ENCODE measurements around the gene ZNF48. TPM values are rescaled to one million over a fixed set of nuclear protein-coding genes. Genes with fewer than 3 reads are reported as not detected.

ZNF48 gene
- total RNA-seq, 1 donor: 10.9 TPM

GRCh38 chr16:30355144-30355953 lies 39.9 kb upstream of the ZNF48 start, which contains the start of gene CD2BP2:
Gene CD2BP2, minus strand, starts transcription at chr16:30355308. Its CDS starts 627 bp downstream, at chr16:30354681.
- Histone ChIP-seq H2AFZ (ENCODE audit: low read length) (peak within 1 kb of the TSS; percentile 93), H3K4me2 (ENCODE audit: insufficient read depth, low read length) (peak within 1 kb of the TSS; percentile 97), H3K79me2 (ENCODE audit: insufficient read depth, low read length) (peaks cover 64% of the 10 kb centered on the region), H3K27ac (ENCODE audit: low read depth, low read length) (peak within 1 kb of the TSS; percentile 100), H3K4me3 (ENCODE audit: insufficient read depth, low read length) (peak within 1 kb of the TSS; percentile 89), H3K4me1 (ENCODE audit: insufficient read depth, low read length) (peaks cover 40% of the 10 kb centered on the region), H3K36me3 (ENCODE audit: insufficient read depth, low read length) (peaks cover 68% of the 10 kb centered on the region), H3K27me3 (ENCODE audit: insufficient read depth, low read length) (no peaks in the 10 kb centered on the region), H4K20me1 (ENCODE audit: insufficient read depth, low read length) (peaks cover 18% of the 10 kb centered on the region), H3K9me3 (ENCODE audit: low read depth, low read length) (no peaks in the 10 kb centered on the region)
- TF ChIP-seq CTCF (IDR thresholded peaks at IDR 0.05; ENCODE audit: extremely low read depth, low read depth, low read length): no peak
- DNase-seq (ENCODE audit: insufficient read length, low spot score, missing footprints): peak; percentile 99

GRCh38 chr16:30355954-30356308 lies 39.3 kb upstream of the ZNF48 start:
- Histone ChIP-seq H3K4me3 (ENCODE audit: insufficient read depth, low read length) (peak overlapping the region; percentile 89), H3K79me2 (ENCODE audit: insufficient read depth, low read length) (peaks cover 69% of the 10 kb centered on the region), H3K27ac (ENCODE audit: low read depth, low read length) (peak overlapping the region; percentile 100), H3K9me3 (ENCODE audit: low read depth, low read length) (no peaks in the 10 kb centered on the region), H3K4me2 (ENCODE audit: insufficient read depth, low read length) (peak overlapping the region; percentile 92), H4K20me1 (ENCODE audit: insufficient read depth, low read length) (peaks cover 22% of the 10 kb centered on the region), H3K27me3 (ENCODE audit: insufficient read depth, low read length) (no peaks in the 10 kb centered on the region), H3K36me3 (ENCODE audit: insufficient read depth, low read length) (peaks cover 64% of the 10 kb centered on the region), H3K4me1 (ENCODE audit: insufficient read depth, low read length) (peaks cover 40% of the 10 kb centered on the region), H2AFZ (ENCODE audit: low read length) (no peak overlapping the region)
- no peak for DNase-seq (ENCODE audit: insufficient read length, low spot score, missing footprints)
- TF ChIP-seq CTCF (IDR thresholded peaks at IDR 0.05; ENCODE audit: extremely low read depth, low read depth, low read length): no peak

DNA sequence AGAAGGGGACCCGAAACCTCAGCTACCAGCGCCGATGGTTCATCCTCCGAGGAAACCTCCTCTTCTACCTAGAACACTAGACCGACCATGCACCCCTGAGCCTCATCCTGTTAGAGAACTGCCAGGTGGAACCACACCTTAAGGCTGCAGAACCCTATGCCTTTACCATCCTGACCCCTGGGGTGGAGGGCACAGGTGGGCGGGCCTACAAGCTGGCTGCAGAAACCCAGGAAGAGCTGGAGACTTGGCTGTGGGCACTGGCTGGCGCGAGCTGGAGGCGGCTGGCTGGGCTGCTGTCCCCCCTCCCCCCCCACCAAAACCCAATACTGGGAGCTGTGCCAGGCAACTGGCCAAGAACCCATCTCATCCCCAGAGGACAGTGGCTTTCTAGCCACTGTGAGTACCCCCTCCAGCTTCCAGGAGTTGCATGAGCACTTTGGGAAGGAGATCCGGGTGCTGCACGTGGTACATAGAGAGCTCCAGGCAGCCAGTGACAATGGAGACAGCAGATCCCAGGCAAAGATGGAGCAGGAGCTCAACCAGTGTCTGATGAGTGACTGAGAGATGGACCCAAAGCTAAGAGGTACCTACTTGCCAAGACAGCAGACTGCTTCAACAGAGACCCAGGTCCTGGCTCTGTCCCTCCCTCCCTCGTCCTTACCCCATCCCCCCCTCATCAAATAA lies 38.7 kb upstream of the ZNF48 start:
- Histone ChIP-seq H3K4me2 (ENCODE audit: insufficient read depth, low read length) (peak overlapping the region; percentile 92), H3K27ac (ENCODE audit: low read depth, low read length) (peak overlapping the region; percentile 100), H4K20me1 (ENCODE audit: insufficient read depth, low read length) (peaks cover 19% of the 10 kb centered on the region), H3K36me3 (ENCODE audit: insufficient read depth, low read length) (peaks cover 58% of the 10 kb centered on the region), H3K27me3 (ENCODE audit: insufficient read depth, low read length) (no peaks in the 10 kb centered on the region), H3K4me1 (ENCODE audit: insufficient read depth, low read length) (peaks cover 37% of the 10 kb centered on the region), H2AFZ (ENCODE audit: low read length) (no peak overlapping the region), H3K9me3 (ENCODE audit: low read depth, low read length) (no peaks in the 10 kb centered on the region), H3K79me2 (ENCODE audit: insufficient read depth, low read length) (peaks cover 70% of the 10 kb centered on the region), H3K4me3 (ENCODE audit: insufficient read depth, low read length) (peak overlapping the region; percentile 89)
- peak; percentile 74 for DNase-seq (ENCODE audit: insufficient read length, low spot score, missing footprints)
- TF ChIP-seq CTCF (IDR thresholded peaks at IDR 0.05; ENCODE audit: extremely low read depth, low read depth, low read length): no peak

Data from osteoblast (primary cell).